ENCODE data around the gene ACTA2. TPM values are rescaled to one million over a fixed set of nuclear protein-coding genes. Genes with fewer than 3 reads are reported as not detected.
A peak's percentile ranks its signal among the peaks of the same experiment; 100 is the strongest.

Gene ACTA2
- total and polyA plus RNA-seq, 2 donors (not counting 1 experiment from before 2014, with no cell fraction given), result 1.8 to 3.7 TPM

DNA sequence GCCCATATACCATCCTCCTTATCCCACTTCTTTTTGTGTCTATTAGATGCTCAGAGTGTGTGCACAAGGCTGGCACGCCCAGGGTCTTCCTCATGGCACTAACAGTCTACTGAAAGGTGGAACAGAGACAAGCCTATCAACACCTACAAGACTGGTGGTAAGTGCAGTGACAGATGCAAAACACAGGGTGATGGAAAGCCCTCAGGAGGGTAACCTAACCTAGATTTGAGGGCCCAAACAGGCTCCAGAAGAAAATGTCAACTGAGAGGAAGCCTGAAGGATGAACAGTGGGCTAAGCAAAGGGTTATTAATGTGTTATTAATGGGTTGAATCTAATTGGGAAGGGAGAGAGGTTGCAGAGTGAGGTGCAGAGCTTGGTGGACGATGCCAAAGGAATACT, 36.9 kb upstream of the ACTA2 start:
- WGBS (ENCODE audit: insufficient coverage), result no CpG with 5 or more reads among the region's 2 CpGs
- TF ChIP-seq EZH2 (IDR thresholded peaks at IDR 0.05; ENCODE audit: borderline replicate concordance, insufficient read depth, low read depth, low read length, poor library complexity, severe bottlenecking), result no peak
- TF ChIP-seq, protein P1, sequence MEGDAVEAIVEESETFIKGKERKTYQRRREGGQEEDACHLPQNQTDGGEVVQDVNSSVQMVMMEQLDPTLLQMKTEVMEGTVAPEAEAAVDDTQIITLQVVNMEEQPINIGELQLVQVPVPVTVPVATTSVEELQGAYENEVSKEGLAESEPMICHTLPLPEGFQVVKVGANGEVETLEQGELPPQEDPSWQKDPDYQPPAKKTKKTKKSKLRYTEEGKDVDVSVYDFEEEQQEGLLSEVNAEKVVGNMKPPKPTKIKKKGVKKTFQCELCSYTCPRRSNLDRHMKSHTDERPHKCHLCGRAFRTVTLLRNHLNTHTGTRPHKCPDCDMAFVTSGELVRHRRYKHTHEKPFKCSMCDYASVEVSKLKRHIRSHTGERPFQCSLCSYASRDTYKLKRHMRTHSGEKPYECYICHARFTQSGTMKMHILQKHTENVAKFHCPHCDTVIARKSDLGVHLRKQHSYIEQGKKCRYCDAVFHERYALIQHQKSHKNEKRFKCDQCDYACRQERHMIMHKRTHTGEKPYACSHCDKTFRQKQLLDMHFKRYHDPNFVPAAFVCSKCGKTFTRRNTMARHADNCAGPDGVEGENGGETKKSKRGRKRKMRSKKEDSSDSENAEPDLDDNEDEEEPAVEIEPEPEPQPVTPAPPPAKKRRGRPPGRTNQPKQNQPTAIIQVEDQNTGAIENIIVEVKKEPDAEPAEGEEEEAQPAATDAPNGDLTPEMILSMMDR (IDR thresholded peaks at IDR 0.05), result no peak

DNA sequence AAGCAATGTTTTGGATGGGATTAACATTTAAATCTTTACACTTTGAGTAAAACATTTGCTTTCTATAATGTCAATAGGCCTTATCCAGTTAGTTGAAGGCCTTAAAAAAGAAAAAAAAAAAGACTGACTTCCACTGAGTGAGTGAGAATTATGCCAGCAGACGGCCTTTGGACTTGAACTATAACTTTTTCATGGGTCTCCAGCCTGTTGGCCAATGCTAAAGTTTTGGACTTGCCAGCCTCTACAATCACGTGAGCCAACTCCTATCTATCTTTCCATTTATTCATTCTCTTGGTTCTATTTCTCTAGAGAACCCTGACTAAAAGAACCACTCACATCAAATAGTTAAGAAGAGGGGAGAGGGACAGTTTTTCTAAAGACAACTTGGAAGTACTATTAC, 35.3 kb upstream of the ACTA2 start:
- ATAC-seq (ENCODE audit: low read depth), result no peak
- Histone ChIP-seq H3K27me3 (replicated peaks in 1 of 4; ENCODE audit: control extremely low read depth in 1 of 4, control insufficient read depth in 3 of 4, insufficient read depth in 4 of 4, low read length in 3 of 4) (no peaks in the 10 kb centered on the region), H3K36me3 (replicated peaks in 1 of 2; ENCODE audit: control extremely low read depth in 1 of 2, control insufficient read depth in 1 of 2, extremely low read depth in 1 of 2, insufficient read depth in 2 of 2, low read length in 1 of 2) (no peaks in the 10 kb centered on the region), H3K4me2 (replicated peaks; ENCODE audit: low read depth, low read length, poor library complexity, severe bottlenecking) (no peak overlapping the region), H3K79me2 (ENCODE audit: control insufficient read depth, insufficient read depth, low read length) (peaks cover 2% of the 10 kb centered on the region), H4K20me1 (ENCODE audit: control insufficient read depth, insufficient read depth, low read length, poor library complexity, severe bottlenecking) (no peaks in the 10 kb centered on the region), H3K9me3 (ENCODE audit: control extremely low read depth in 1 of 3, control insufficient read depth in 2 of 3, insufficient read depth in 1 of 3, low read length in 2 of 3) (peaks cover 0 to 8% (median 7%) of the 10 kb centered on the region in 3 donors), H3K27ac (ENCODE audit: low read length in 2 of 2) (no peak overlapping the region), H3K4me3 (ENCODE audit: control extremely low read depth in 1 of 5, extremely low read depth in 1 of 5, insufficient read depth in 1 of 5, low read depth in 2 of 5, low read length in 4 of 5) (no peak overlapping the region), H3K9ac (ENCODE audit: low read length) (no peak overlapping the region), H3K4me1 (ENCODE audit: control insufficient read depth in 2 of 2, insufficient read depth in 2 of 2, low read length in 2 of 2) (peaks cover 12 to 20% of the 10 kb centered on the region in 2 donors), H2AFZ (ENCODE audit: insufficient read depth, low read depth, low read length, poor library complexity, severe bottlenecking) (no peak overlapping the region)
- DNase-seq, result no peak
- Mint-ChIP-seq H3K4me1 (peaks cover 32% of the 10 kb centered on the region), H3K27me3 (no peaks in the 10 kb centered on the region), H3K9me3 (ENCODE audit: insufficient read depth) (peaks cover 4% of the 10 kb centered on the region), H3K27ac (no peak overlapping the region), H3K4me3 (no peak overlapping the region)
- TF ChIP-seq EZH2 (IDR thresholded peaks at IDR 0.05; ENCODE audit: borderline replicate concordance, insufficient read depth, low read depth, low read length, poor library complexity, severe bottlenecking), result no peak
- TF ChIP-seq, protein P1 (IDR thresholded peaks at IDR 0.05), result no peak
- intact Hi-C loops (cut with micrococcal nuclease), result loop anchor here (1.0 to 2.0 kb wide), 2 partner anchors 13 to 53 kb away; no protein-coding TSS in a partner anchor
- CTCF ChIA-PET, result interaction anchor here (0.9 to 6.1 kb wide), 7 partner anchors 9 to 151 kb away, joined by 3 to 76 read pairs (median 4); no protein-coding TSS in a partner anchor
- POLR2A ChIA-PET, result interaction anchor here (0.7 kb wide), 1 partner anchor 44 kb away, joined by 3 read pairs; no protein-coding TSS in a partner anchor
- no CpG with 5 or more reads among the region's 2 CpGs for WGBS (ENCODE audit: insufficient coverage)

More for the DNA sequence above, 36.9 kb upstream of the ACTA2 start:
- Mint-ChIP-seq H3K27me3 (no peaks in the 10 kb centered on the region), H3K4me1 (peaks cover 38% of the 10 kb centered on the region), H3K9me3 (ENCODE audit: insufficient read depth) (peaks cover 4% of the 10 kb centered on the region), H3K4me3 (peak overlapping the region; percentile 98), H3K27ac (peak overlapping the region; percentile 83)
- Histone ChIP-seq H3K27ac (ENCODE audit: low read length in 2 of 2) (no peak overlapping the region), H3K27me3 (replicated peaks in 1 of 4; ENCODE audit: control extremely low read depth in 1 of 4, control insufficient read depth in 3 of 4, insufficient read depth in 4 of 4, low read length in 3 of 4) (no peaks in the 10 kb centered on the region), H3K4me1 (ENCODE audit: control insufficient read depth in 2 of 2, insufficient read depth in 2 of 2, low read length in 2 of 2) (peaks cover 12 to 23% of the 10 kb centered on the region in 2 donors), H4K20me1 (ENCODE audit: control insufficient read depth, insufficient read depth, low read length, poor library complexity, severe bottlenecking) (no peaks in the 10 kb centered on the region), H3K4me2 (replicated peaks; ENCODE audit: low read depth, low read length, poor library complexity, severe bottlenecking) (no peak overlapping the region), H3K36me3 (replicated peaks in 1 of 2; ENCODE audit: control extremely low read depth in 1 of 2, control insufficient read depth in 1 of 2, extremely low read depth in 1 of 2, insufficient read depth in 2 of 2, low read length in 1 of 2) (no peaks in the 10 kb centered on the region), H2AFZ (ENCODE audit: insufficient read depth, low read depth, low read length, poor library complexity, severe bottlenecking) (no peak overlapping the region), H3K4me3 (ENCODE audit: control extremely low read depth in 1 of 5, extremely low read depth in 1 of 5, insufficient read depth in 1 of 5, low read depth in 2 of 5, low read length in 4 of 5) (no peak overlapping the region), H3K9ac (ENCODE audit: low read length) (no peak overlapping the region), H3K79me2 (ENCODE audit: control insufficient read depth, insufficient read depth, low read length) (peaks cover 9% of the 10 kb centered on the region), H3K9me3 (ENCODE audit: control extremely low read depth in 1 of 3, control insufficient read depth in 2 of 3, insufficient read depth in 1 of 3, low read length in 2 of 3) (peaks cover 0 to 8% (median 7%) of the 10 kb centered on the region in 3 donors)
- ATAC-seq (ENCODE audit: low read depth) (no peak), DNase-seq (no peak)
- POLR2A ChIA-PET, result interaction anchor here (1.4 kb wide), 1 partner anchor 46 kb away, joined by 3 read pairs; no protein-coding TSS in a partner anchor
- intact Hi-C loops (cut with micrococcal nuclease), result loop anchor here (2.0 kb wide), 1 partner anchor 15 kb away; no protein-coding TSS in a partner anchor
- CTCF ChIA-PET, result interaction anchor here (1.2 to 6.1 kb wide), 4 partner anchors 9 to 153 kb away, joined by 6 to 76 read pairs (median 11); no protein-coding TSS in a partner anchor
